Glutamatergic neuron (in vitro differentiated cells): ENCODE data around the gene CRIM1. TPM values are rescaled to one million over a fixed set of nuclear protein-coding genes. Genes with fewer than 3 reads are reported as not detected.
A peak's percentile ranks its signal among the peaks of the same experiment; 100 is the strongest.

ENCODE experiments used
- DNase-seq: peaks from one replicate; pipeline ENCODE4 v3.0.0; 2022
- H3K27ac Mint-ChIP-seq: one replicate; pipeline ENCODE4 v1.8.0; 2020; ENCODE audit warnings: mild to moderate bottlenecking, mixed read lengths, inconsistent platforms; ENCODE audit not compliant: unreplicated experiment
- H3K27me3 Mint-ChIP-seq: one replicate; pipeline ENCODE4 v1.8.0; 2020; ENCODE audit warnings: mild to moderate bottlenecking, moderate library complexity, mixed read lengths, inconsistent platforms; ENCODE audit not compliant: unreplicated experiment
- H3K36me3 Mint-ChIP-seq: one replicate; pipeline ENCODE4 v1.8.0; 2020; ENCODE audit warnings: mild to moderate bottlenecking, mixed read lengths, inconsistent platforms; ENCODE audit not compliant: unreplicated experiment
- H3K4me1 Mint-ChIP-seq: one replicate; pipeline ENCODE4 v1.8.0; 2020; ENCODE audit warnings: mild to moderate bottlenecking, low read depth, mixed read lengths, inconsistent platforms; ENCODE audit not compliant: unreplicated experiment
- H3K4me3 Mint-ChIP-seq: one replicate; pipeline ENCODE4 v1.8.0; 2020; ENCODE audit warnings: mild to moderate bottlenecking, mixed read lengths, inconsistent platforms; ENCODE audit not compliant: unreplicated experiment
- H3K9me3 Mint-ChIP-seq: one replicate; pipeline ENCODE4 v1.8.0; 2020; ENCODE audit warnings: mild to moderate bottlenecking, moderate library complexity, mixed read lengths, inconsistent platforms; ENCODE audit not compliant: unreplicated experiment
- total RNA-seq: library from RNA; stranded (reverse); fragmentation: NEBNext Ultra II Directional; extraction: Animal tissue kit (Norgen Biotek cat#: 25700); gene quantifications from one replicate; pipeline ENCODE4 v1.2.1, GENCODE V29; 2021; ENCODE audit not compliant: unreplicated experiment
- TF ChIP-seq, protein P1 (sequence below): fragments of 200-600 bp; sonication (generic); IDR thresholded peaks from one replicate; pipeline ENCODE4 v1.5.0; 2021; ENCODE audit not compliant: partially characterized antibody, unreplicated experiment

CRIM1 gene
- total RNA-seq, 1 donor from 2014 or later: 35.7 TPM

DNA sequence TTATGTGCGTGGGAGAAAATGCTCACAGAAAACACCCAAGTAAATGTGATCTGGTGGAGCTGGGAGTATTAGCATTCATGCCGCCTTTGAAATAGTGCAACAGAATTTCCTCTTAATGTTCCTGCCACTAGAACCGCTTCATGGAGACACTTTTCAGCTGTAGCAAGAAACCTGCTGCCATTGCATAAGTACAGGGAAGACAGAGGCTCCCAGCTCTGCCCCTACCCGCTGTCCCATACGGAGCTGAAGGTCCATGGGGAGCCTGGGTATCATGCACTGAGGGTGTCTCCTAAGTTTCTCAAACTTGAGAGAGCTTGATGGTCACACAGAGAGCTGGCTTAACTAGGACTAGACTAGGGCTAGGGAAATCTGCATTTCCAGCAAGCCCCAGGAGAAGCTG, 49.6 kb downstream of the CRIM1 start:
- no peaks in the 10 kb centered on the region for H3K27me3 Mint-ChIP-seq
- TF ChIP-seq, protein P1, sequence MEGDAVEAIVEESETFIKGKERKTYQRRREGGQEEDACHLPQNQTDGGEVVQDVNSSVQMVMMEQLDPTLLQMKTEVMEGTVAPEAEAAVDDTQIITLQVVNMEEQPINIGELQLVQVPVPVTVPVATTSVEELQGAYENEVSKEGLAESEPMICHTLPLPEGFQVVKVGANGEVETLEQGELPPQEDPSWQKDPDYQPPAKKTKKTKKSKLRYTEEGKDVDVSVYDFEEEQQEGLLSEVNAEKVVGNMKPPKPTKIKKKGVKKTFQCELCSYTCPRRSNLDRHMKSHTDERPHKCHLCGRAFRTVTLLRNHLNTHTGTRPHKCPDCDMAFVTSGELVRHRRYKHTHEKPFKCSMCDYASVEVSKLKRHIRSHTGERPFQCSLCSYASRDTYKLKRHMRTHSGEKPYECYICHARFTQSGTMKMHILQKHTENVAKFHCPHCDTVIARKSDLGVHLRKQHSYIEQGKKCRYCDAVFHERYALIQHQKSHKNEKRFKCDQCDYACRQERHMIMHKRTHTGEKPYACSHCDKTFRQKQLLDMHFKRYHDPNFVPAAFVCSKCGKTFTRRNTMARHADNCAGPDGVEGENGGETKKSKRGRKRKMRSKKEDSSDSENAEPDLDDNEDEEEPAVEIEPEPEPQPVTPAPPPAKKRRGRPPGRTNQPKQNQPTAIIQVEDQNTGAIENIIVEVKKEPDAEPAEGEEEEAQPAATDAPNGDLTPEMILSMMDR: no peak
- H3K27ac Mint-ChIP-seq: no peak overlapping the region
- no peaks in the 10 kb centered on the region for H3K36me3 Mint-ChIP-seq
- H3K4me1 Mint-ChIP-seq: peaks cover 4% of the 10 kb centered on the region
- no peak overlapping the region for H3K4me3 Mint-ChIP-seq
- no peak for DNase-seq
- H3K9me3 Mint-ChIP-seq: no peaks in the 10 kb centered on the region

DNA sequence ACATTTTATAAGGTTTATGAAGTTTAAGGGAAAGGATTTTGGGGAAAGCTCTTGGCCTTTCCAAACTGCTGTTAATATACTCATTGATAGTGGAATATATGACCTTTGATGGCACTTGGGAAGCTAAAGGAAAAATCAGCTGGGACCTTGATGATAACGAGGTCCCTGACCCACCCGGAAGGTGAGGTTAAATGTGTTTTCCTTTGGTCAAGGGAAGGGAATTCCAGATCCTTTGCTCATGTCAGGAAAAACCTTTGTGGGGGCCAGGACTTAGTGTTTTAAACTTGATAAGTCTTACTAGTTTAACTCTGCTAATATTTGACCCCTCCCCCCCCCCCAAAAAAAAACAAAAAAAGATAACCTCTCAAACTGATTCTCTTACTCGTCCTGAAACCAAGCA, 50.7 kb downstream of the CRIM1 start:
- H3K36me3 Mint-ChIP-seq: no peaks in the 10 kb centered on the region
- TF ChIP-seq, protein P1: no peak
- no peak for DNase-seq
- H3K4me1 Mint-ChIP-seq: peaks cover 4% of the 10 kb centered on the region
- H3K4me3 Mint-ChIP-seq: no peak overlapping the region
- no peaks in the 10 kb centered on the region for H3K27me3 Mint-ChIP-seq
- no peaks in the 10 kb centered on the region for H3K9me3 Mint-ChIP-seq
- no peak overlapping the region for H3K27ac Mint-ChIP-seq

DNA sequence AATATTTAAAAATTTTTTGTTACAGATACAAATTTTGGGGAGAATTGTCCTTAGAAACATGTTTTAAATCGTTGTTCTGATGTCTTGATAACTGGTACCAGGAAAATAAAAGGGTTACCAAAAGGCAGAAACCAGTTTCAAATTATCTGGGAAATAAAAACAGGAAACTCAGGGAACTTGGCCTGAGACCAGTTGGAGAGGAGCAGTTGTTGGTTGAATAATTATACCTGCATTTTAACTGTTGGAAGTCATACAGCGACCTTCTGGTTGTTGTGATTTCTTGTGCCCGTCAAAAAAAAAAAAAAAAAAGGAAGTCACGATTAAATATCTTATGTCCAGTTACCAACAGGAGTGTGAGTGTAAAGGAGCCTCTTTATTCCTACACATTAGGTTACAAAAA, 51.8 kb downstream of the CRIM1 start:
- Mint-ChIP-seq H3K4me1 (peaks cover 4% of the 10 kb centered on the region), H3K36me3 (no peaks in the 10 kb centered on the region), H3K27ac (no peak overlapping the region), H3K4me3 (no peak overlapping the region), H3K27me3 (no peaks in the 10 kb centered on the region), H3K9me3 (no peaks in the 10 kb centered on the region)
- no peak for DNase-seq
- TF ChIP-seq, protein P1: no peak

DNA sequence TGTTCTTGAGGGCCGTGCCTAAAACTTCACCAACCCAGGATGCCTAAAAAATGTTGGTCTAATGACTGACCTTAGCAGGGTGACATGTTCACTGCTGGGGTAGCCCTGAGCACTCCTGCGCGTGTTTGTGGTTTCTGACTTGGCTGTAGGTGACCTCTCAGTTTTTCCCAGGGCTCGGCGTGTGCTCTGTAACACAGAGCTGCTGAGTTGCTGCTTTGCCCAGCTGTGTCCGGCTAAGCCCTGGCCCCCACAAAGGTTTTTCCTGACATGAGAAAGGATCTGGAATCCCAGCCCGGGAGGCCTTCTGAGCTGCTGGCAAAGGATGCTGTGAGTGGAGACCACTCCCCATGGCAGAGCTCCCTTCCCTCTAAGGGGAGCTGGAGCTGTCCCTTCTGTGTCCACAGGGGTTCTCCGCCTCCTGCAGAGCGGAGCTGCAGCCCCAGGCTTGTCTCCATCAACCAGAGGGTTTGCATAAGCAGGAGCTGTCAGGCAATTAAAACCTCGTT, 52.7 kb downstream of the CRIM1 start:
- Mint-ChIP-seq H3K9me3 (no peaks in the 10 kb centered on the region), H3K4me3 (no peak overlapping the region), H3K4me1 (peaks cover 4% of the 10 kb centered on the region), H3K36me3 (no peaks in the 10 kb centered on the region), H3K27ac (no peak overlapping the region), H3K27me3 (no peaks in the 10 kb centered on the region)
- TF ChIP-seq, protein P1: no peak
- DNase-seq: peak; percentile 39

DNA sequence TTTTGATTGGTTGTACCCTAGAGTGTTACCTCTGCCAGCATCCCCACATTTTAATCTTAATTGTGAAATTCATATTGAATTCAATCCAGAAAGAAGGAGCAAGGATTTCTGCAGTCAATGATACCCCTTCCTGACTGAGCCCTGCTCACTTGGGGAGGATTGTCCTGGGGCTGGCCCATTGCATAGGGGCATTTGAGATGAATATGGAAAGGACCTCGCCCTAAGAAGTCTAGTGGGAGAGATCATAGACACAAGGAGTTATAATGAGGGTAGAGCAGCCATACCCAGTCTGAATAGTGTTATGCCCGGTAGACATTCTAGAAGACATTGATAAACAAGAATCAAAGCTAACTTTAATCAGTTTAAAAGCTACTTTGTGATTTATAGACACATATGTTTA, 53.8 kb downstream of the CRIM1 start:
- H3K4me1 Mint-ChIP-seq: peaks cover 6% of the 10 kb centered on the region

More for the DNA sequence above, 53.8 kb downstream of the CRIM1 start:
- H3K9me3 Mint-ChIP-seq: no peaks in the 10 kb centered on the region
- no peaks in the 10 kb centered on the region for H3K36me3 Mint-ChIP-seq
- H3K4me3 Mint-ChIP-seq: no peak overlapping the region
- TF ChIP-seq, protein P1: no peak
- no peak for DNase-seq
- no peak overlapping the region for H3K27ac Mint-ChIP-seq
- no peaks in the 10 kb centered on the region for H3K27me3 Mint-ChIP-seq
